ENCODE data around the gene INPP5A. TPM values are rescaled to one million over a fixed set of nuclear protein-coding genes. Genes with fewer than 3 reads are reported as not detected.

INPP5A gene
- total and polyA plus RNA-seq, 4 donors: 12.4 to 39.9 (median 28.2) TPM

DNA sequence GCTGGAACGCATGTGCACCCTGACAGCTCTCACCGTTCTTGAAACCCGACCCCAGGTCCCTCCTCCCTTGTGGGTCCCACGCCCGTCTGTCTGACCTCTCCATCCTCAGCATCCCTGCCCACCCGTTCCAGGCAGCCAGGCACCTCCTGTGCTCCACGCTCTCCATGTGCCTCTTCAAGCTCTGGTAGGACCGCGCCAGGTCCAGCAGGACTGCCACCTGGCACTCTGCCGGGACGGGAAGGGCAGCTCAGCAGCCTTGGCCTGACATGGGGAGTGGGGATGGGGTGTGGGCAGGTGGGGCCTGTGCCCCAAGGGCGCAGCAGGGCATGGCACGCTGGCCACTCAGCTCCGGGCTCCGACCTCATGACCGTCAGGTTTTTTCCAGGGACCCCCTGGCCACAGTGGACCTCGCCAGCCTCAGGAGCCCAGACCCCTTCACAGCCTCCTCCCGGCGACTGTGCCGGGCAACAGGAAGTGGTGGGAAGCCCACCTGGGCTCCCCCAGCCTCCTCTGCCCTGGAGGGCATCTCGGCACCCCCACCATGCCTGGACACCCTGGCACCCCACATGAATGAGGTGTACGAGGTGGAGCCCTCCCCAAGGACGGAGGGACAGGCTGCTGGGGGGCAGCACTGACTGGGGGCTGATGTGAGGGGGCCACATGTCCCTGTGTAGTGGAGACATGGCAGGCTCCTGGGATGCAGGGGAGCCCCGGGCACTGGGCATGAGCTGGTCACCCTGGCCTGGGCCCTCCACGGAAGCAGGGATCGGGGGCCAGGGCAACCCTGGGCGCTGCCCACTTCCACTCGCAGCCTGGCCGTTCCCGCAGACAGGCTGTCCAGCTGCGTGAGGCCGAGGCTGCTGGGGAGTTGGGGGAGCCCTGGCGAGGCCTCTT lies 273.5 kb downstream of the INPP5A start:
- H3K4me3 ChIP-seq: no peak overlapping the region
- no peak overlapping the region for H3K9ac ChIP-seq (ENCODE audit: insufficient read depth in 1 of 2, low read length in 2 of 2)
- DNase-seq (no peak), ATAC-seq (ENCODE audit: insufficient read depth, low FRiP score) (no peak)
- H3K4me1 ChIP-seq (ENCODE audit: control insufficient read depth in 5 of 5, insufficient read depth in 5 of 5, low read length in 5 of 5): peaks cover 0 to 4% (median 0%) of the 10 kb centered on the region in 5 donors
- H3K27ac ChIP-seq (ENCODE audit: low read depth in 1 of 2, low read length in 1 of 2): no peak overlapping the region
- WGBS, 2 donors: 68 to 72% methylated on average over 33 of the region's 33 CpGs
- TF ChIP-seq, protein P1, sequence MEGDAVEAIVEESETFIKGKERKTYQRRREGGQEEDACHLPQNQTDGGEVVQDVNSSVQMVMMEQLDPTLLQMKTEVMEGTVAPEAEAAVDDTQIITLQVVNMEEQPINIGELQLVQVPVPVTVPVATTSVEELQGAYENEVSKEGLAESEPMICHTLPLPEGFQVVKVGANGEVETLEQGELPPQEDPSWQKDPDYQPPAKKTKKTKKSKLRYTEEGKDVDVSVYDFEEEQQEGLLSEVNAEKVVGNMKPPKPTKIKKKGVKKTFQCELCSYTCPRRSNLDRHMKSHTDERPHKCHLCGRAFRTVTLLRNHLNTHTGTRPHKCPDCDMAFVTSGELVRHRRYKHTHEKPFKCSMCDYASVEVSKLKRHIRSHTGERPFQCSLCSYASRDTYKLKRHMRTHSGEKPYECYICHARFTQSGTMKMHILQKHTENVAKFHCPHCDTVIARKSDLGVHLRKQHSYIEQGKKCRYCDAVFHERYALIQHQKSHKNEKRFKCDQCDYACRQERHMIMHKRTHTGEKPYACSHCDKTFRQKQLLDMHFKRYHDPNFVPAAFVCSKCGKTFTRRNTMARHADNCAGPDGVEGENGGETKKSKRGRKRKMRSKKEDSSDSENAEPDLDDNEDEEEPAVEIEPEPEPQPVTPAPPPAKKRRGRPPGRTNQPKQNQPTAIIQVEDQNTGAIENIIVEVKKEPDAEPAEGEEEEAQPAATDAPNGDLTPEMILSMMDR (IDR thresholded peaks at IDR 0.05; ENCODE audit: control extremely low read depth, extremely low read depth): no peak
- H3K27me3 ChIP-seq (ENCODE audit: control insufficient read depth in 3 of 3, insufficient read depth in 3 of 3, low read length in 2 of 3): peaks cover 0 to 10% (median 5%) of the 10 kb centered on the region in 3 donors
- H3K36me3 ChIP-seq (ENCODE audit: control insufficient read depth in 4 of 4, insufficient read depth in 4 of 4, low read length in 4 of 4): no peaks in the 10 kb centered on the region
- peaks cover 0 to 2% (median 0%) of the 10 kb centered on the region in 4 donors for H3K9me3 ChIP-seq (ENCODE audit: control insufficient read depth in 4 of 4, insufficient read depth in 3 of 4, low read length in 3 of 4)

DNA sequence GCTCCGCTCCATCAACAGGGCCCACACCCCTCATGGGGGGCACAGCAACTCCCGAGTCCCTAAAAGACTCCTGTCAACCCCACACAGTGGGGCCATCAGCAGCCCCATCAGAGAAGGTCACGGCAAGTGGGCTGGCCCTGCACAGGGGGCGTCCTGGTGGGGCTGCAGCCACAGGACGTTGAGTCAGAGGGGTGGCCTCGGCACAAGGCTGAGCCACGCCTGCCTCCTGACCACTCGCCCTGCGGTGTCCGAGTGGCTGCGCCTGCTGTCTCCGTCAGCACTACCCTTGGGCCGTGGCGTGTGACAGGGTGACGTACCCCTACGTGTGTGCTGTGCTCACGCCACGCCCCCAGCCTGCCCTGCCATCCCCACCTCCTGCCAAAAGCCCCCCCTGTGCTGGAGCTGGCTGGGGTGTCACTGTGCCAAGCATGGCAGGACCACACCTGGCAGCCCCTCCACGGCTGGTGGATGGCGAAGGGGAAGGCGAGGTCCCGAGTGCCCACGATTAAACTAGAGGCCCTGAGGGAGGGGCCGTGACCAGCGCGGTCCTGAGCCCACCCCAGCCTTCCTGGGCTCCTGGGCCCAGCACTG lies 274.4 kb downstream of the INPP5A start:
- no peak for DNase-seq
- TF ChIP-seq, protein P1 (IDR thresholded peaks at IDR 0.05; ENCODE audit: control extremely low read depth, extremely low read depth): no peak
- H3K27me3 ChIP-seq (ENCODE audit: control insufficient read depth in 3 of 3, insufficient read depth in 3 of 3, low read length in 2 of 3): peaks cover 0 to 14% (median 4%) of the 10 kb centered on the region in 3 donors
- H3K9me3 ChIP-seq (ENCODE audit: control insufficient read depth in 4 of 4, insufficient read depth in 3 of 4, low read length in 3 of 4): peaks cover 0 to 2% (median 0%) of the 10 kb centered on the region in 4 donors
- no peak overlapping the region for H3K4me3 ChIP-seq
- peaks cover 0 to 4% (median 0%) of the 10 kb centered on the region in 5 donors for H3K4me1 ChIP-seq (ENCODE audit: control insufficient read depth in 5 of 5, insufficient read depth in 5 of 5, low read length in 5 of 5)
- ATAC-seq (ENCODE audit: insufficient read depth, low FRiP score): no peak
- no peak overlapping the region for H3K27ac ChIP-seq (ENCODE audit: low read depth in 1 of 2, low read length in 1 of 2)
- WGBS, 2 donors: 84 to 86% methylated on average over 26 of the region's 26 CpGs
- H3K36me3 ChIP-seq (ENCODE audit: control insufficient read depth in 4 of 4, insufficient read depth in 4 of 4, low read length in 4 of 4): no peaks in the 10 kb centered on the region
- no peak overlapping the region for H3K9ac ChIP-seq (ENCODE audit: insufficient read depth in 1 of 2, low read length in 2 of 2)

DNA sequence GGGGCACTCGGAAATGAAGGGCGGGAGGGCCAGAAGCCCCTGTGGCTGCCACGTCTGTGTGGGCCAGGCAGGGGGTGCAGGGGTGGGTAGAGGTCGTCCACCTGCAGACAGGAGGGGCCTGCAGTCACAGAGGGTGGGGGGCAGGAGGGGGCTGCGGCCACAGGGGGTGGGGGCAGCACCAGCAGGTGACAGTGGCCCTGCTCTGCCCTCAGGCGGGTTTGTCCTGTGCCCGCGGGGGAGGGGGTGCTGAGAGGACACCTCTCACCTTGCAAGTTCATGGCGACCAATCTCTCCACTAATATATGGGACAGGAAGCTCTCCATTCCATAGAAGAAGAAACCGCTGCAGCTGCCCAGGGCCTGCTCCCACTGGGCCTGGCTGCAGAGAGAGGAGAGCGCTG lies 274.9 kb downstream of the INPP5A start:
- peaks cover 0 to 4% (median 0%) of the 10 kb centered on the region in 5 donors for H3K4me1 ChIP-seq (ENCODE audit: control insufficient read depth in 5 of 5, insufficient read depth in 5 of 5, low read length in 5 of 5)
- H3K36me3 ChIP-seq (ENCODE audit: control insufficient read depth in 4 of 4, insufficient read depth in 4 of 4, low read length in 4 of 4): no peaks in the 10 kb centered on the region
- no peak overlapping the region for H3K27ac ChIP-seq (ENCODE audit: low read depth in 1 of 2, low read length in 1 of 2)
- peaks cover 0 to 2% (median 0%) of the 10 kb centered on the region in 4 donors for H3K9me3 ChIP-seq (ENCODE audit: control insufficient read depth in 4 of 4, insufficient read depth in 3 of 4, low read length in 3 of 4)
- peaks cover 0 to 14% (median 8%) of the 10 kb centered on the region in 3 donors for H3K27me3 ChIP-seq (ENCODE audit: control insufficient read depth in 3 of 3, insufficient read depth in 3 of 3, low read length in 2 of 3)
- DNase-seq: no peak
- TF ChIP-seq, protein P1 (IDR thresholded peaks at IDR 0.05; ENCODE audit: control extremely low read depth, extremely low read depth): no peak
- ATAC-seq (ENCODE audit: insufficient read depth, low FRiP score): no peak
- H3K9ac ChIP-seq (ENCODE audit: insufficient read depth in 1 of 2, low read length in 2 of 2): no peak overlapping the region
- WGBS, 2 donors: 72 to 73% methylated on average over 11 of the region's 11 CpGs
- H3K4me3 ChIP-seq: no peak overlapping the region
